PFSK-1 (cell line): ENCODE data around the gene CHD1.

Experiments
- POLR2AphosphoS5 ChIP-seq: IDR thresholded peaks from 2 replicates; pipeline ENCODE4 v1.6.1; 2012; ENCODE audit warnings: low read depth, mild to moderate bottlenecking, control low read depth, low read length, moderate library complexity
- SIN3A ChIP-seq: IDR thresholded peaks from 2 replicates; pipeline ENCODE4 v1.6.1; 2012; ENCODE audit warnings: mild to moderate bottlenecking, low read length, moderate library complexity, borderline replicate concordance; ENCODE audit not compliant: insufficient read depth
- TAF1 ChIP-seq: IDR thresholded peaks from 2 replicates; pipeline ENCODE4 v1.6.1; 2012; ENCODE audit warnings: low read length, control low read depth, borderline replicate concordance; ENCODE audit not compliant: insufficient read depth
- TF ChIP-seq, protein P1 (sequence below), 2 experiments: IDR thresholded peaks; 2 replicates each; pipeline versions ENCODE4 v1.6.1 to v1.8.0; 2011 to 2012; ENCODE audit warnings: low read depth in 2 of 2, low read length in 2 of 2, control low read depth in 1 of 2, inconsistent platforms in 1 of 2, mild to moderate bottlenecking in 1 of 2, moderate library complexity in 1 of 2; ENCODE audit not compliant: insufficient read depth in 1 of 2

- TF ChIP-seq, protein P1, sequence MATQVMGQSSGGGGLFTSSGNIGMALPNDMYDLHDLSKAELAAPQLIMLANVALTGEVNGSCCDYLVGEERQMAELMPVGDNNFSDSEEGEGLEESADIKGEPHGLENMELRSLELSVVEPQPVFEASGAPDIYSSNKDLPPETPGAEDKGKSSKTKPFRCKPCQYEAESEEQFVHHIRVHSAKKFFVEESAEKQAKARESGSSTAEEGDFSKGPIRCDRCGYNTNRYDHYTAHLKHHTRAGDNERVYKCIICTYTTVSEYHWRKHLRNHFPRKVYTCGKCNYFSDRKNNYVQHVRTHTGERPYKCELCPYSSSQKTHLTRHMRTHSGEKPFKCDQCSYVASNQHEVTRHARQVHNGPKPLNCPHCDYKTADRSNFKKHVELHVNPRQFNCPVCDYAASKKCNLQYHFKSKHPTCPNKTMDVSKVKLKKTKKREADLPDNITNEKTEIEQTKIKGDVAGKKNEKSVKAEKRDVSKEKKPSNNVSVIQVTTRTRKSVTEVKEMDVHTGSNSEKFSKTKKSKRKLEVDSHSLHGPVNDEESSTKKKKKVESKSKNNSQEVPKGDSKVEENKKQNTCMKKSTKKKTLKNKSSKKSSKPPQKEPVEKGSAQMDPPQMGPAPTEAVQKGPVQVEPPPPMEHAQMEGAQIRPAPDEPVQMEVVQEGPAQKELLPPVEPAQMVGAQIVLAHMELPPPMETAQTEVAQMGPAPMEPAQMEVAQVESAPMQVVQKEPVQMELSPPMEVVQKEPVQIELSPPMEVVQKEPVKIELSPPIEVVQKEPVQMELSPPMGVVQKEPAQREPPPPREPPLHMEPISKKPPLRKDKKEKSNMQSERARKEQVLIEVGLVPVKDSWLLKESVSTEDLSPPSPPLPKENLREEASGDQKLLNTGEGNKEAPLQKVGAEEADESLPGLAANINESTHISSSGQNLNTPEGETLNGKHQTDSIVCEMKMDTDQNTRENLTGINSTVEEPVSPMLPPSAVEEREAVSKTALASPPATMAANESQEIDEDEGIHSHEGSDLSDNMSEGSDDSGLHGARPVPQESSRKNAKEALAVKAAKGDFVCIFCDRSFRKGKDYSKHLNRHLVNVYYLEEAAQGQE (IDR thresholded peaks at IDR 0.05; ENCODE audit: insufficient read depth in 1 of 2, low read depth in 2 of 2, low read length in 2 of 2): no peak
- TF ChIP-seq POLR2AphosphoS5 (no peak), TAF1 (no peak), SIN3A (no peak)
Measured at GRCh38 chr5:98975223-98975622, 46.4 kb upstream of the CHD1 start.
